H9 (cell line): ENCODE data around the gene ALDH1A1. TPM values are rescaled to one million over a fixed set of nuclear protein-coding genes. Genes with fewer than 3 reads are reported as not detected.

Experiments used
- DNase-seq: peaks from one replicate; pipeline ENCODE4 v3.0.0-alpha.2; 2017
- H2AFZ ChIP-seq: one replicate; pipeline ENCODE4 v1.6.1; 2013; ENCODE audit warnings: mild to moderate bottlenecking, low read length, control low read depth, moderate library complexity
- H2AK5ac ChIP-seq: 2 replicates; pipeline ENCODE4 v1.6.1; 2013; ENCODE audit warnings: low read length, control low read depth, mixed read lengths; ENCODE audit not compliant: insufficient read length
- H2BK120ac ChIP-seq: one replicate; pipeline ENCODE4 v1.6.1; 2013; ENCODE audit warnings: low read depth, mild to moderate bottlenecking, low read length, control low read depth, inconsistent platforms; ENCODE audit not compliant: poor library complexity, severe bottlenecking
- H2BK12ac ChIP-seq: 2 replicates; pipeline ENCODE4 v1.6.1; 2013; ENCODE audit warnings: low read length, control low read depth, mixed read lengths, low read depth; ENCODE audit not compliant: insufficient read length
- H2BK15ac ChIP-seq: 2 replicates; pipeline ENCODE4 v1.6.1; 2013; ENCODE audit warnings: low read depth, low read length, control low read depth
- H2BK20ac ChIP-seq: one replicate; pipeline ENCODE4 v1.6.1; 2013; ENCODE audit warnings: low read depth, mild to moderate bottlenecking, low read length, control low read depth, inconsistent platforms; ENCODE audit not compliant: poor library complexity, severe bottlenecking
- H2BK5ac ChIP-seq: 2 replicates; pipeline ENCODE4 v1.6.1; 2013; ENCODE audit warnings: low read length, control low read depth, mixed read lengths; ENCODE audit not compliant: insufficient read length
- H3K14ac ChIP-seq: 2 replicates; pipeline ENCODE4 v1.6.1; 2013; ENCODE audit warnings: low read length, control low read depth; ENCODE audit not compliant: insufficient read depth
- H3K18ac ChIP-seq: 2 replicates; pipeline ENCODE4 v1.6.1; 2013; ENCODE audit warnings: low read depth, mild to moderate bottlenecking, mixed read lengths, low read length, control low read depth; ENCODE audit not compliant: insufficient read length
- H3K23ac ChIP-seq: 2 replicates; pipeline ENCODE4 v1.6.1; 2013; ENCODE audit warnings: low read length, control low read depth, mixed read lengths, low read depth; ENCODE audit not compliant: insufficient read length
- H3K23me2 ChIP-seq: 2 replicates; pipeline ENCODE4 v1.6.1; 2013; ENCODE audit warnings: low read depth, mild to moderate bottlenecking, mixed read lengths, low read length, control low read depth; ENCODE audit not compliant: insufficient read length, poor library complexity, severe bottlenecking
- H3K27ac ChIP-seq: 2 replicates; pipeline ENCODE4 v1.5.1; 2013; ENCODE audit warnings: low read length, control low read depth, mixed read lengths, low read depth; ENCODE audit not compliant: insufficient read length
- H3K27me3 ChIP-seq: 2 replicates; pipeline ENCODE4 v1.6.1; 2013; ENCODE audit warnings: low read length, control low read depth, inconsistent platforms; ENCODE audit not compliant: insufficient read depth
- H3K4ac ChIP-seq: 2 replicates; pipeline ENCODE4 v1.6.1; 2013; ENCODE audit warnings: low read depth, mild to moderate bottlenecking, control low read depth, inconsistent platforms, low read length, moderate library complexity
- H3K4me1 ChIP-seq: 2 replicates; pipeline ENCODE4 v1.6.1; 2013; ENCODE audit warnings: low read length, control low read depth, inconsistent platforms; ENCODE audit not compliant: insufficient read depth
- H3K4me2 ChIP-seq: 2 replicates; pipeline ENCODE4 v1.6.1; 2013; ENCODE audit warnings: low read length, control low read depth, mixed read lengths; ENCODE audit not compliant: insufficient read length, insufficient read depth
- H3K56ac ChIP-seq: 2 replicates; pipeline ENCODE4 v1.6.1; 2013; ENCODE audit warnings: low read depth, mild to moderate bottlenecking, mixed read lengths, low read length, control low read depth; ENCODE audit not compliant: insufficient read length
- H3K79me1 ChIP-seq: 2 replicates; pipeline ENCODE4 v1.6.1; 2013; ENCODE audit warnings: low read depth, mild to moderate bottlenecking, moderate library complexity, low read length, control low read depth, inconsistent platforms; ENCODE audit not compliant: insufficient read depth, poor library complexity, severe bottlenecking
- H3K79me2 ChIP-seq: 2 replicates; pipeline ENCODE4 v1.6.1; 2013; ENCODE audit warnings: low read length, control low read depth, inconsistent platforms; ENCODE audit not compliant: insufficient read depth
- H3K9ac ChIP-seq: 2 replicates; pipeline ENCODE4 v1.6.1; 2013; ENCODE audit warnings: low read length, control low read depth, mixed read lengths; ENCODE audit not compliant: insufficient read length; ENCODE audit errors: extremely low read depth
- H3K9me3 ChIP-seq: one replicate; pipeline ENCODE4 v1.6.1; 2013; ENCODE audit warnings: low read depth, low read length, inconsistent platforms; ENCODE audit not compliant: control insufficient read depth
- H3T11ph ChIP-seq: one replicate; pipeline ENCODE4 v1.6.1; 2013; ENCODE audit warnings: mild to moderate bottlenecking, low read length, control low read depth, inconsistent platforms
- H4K20me1 ChIP-seq: one replicate; pipeline ENCODE4 v1.6.1; 2013; ENCODE audit not compliant: control insufficient read depth, insufficient read length, insufficient read depth
- H4K5ac ChIP-seq: 2 replicates; pipeline ENCODE4 v1.6.1; 2013; ENCODE audit warnings: low read depth, mild to moderate bottlenecking, mixed read lengths, low read length, control low read depth; ENCODE audit not compliant: insufficient read length
- H4K8ac ChIP-seq: replicated peaks from 2 replicates; pipeline ENCODE4 v1.6.1; 2013; ENCODE audit warnings: low read length, control low read depth, mixed read lengths, low read depth; ENCODE audit not compliant: insufficient read length
- H4K91ac ChIP-seq: 2 replicates; pipeline ENCODE4 v1.6.1; 2013; ENCODE audit warnings: low read depth, mild to moderate bottlenecking, moderate library complexity, mixed read lengths, low read length, control low read depth; ENCODE audit not compliant: insufficient read length
- H3K27ac Mint-ChIP-seq, 3 experiments: 2 replicates in 2 of 3; 3 replicates in 1 of 3; pipeline ENCODE4 v1.8.0; 2020 to 2021; ENCODE audit warnings: mixed read lengths in 3 of 3, mild to moderate bottlenecking in 1 of 3, moderate library complexity in 1 of 3
- H3K27me3 Mint-ChIP-seq: 2 replicates; pipeline ENCODE4 v1.8.0; 2021; ENCODE audit warnings: low read depth, mild to moderate bottlenecking, moderate library complexity, mixed read lengths
- H3K36me3 Mint-ChIP-seq, 3 experiments: 2 replicates in 2 of 3; 3 replicates in 1 of 3; pipeline ENCODE4 v1.8.0; 2020 to 2021; ENCODE audit warnings: low read depth in 3 of 3, mixed read lengths in 3 of 3; ENCODE audit not compliant: insufficient read depth in 1 of 3
- H3K4me1 Mint-ChIP-seq, 2 experiments: 2 replicates each; pipeline ENCODE4 v1.8.0; 2020; ENCODE audit warnings: mixed read lengths in 2 of 2
- H3K4me3 Mint-ChIP-seq, 2 experiments: 2 replicates in 1 of 2; 3 replicates in 1 of 2; pipeline ENCODE4 v1.8.0; 2020 to 2021; ENCODE audit warnings: mild to moderate bottlenecking in 2 of 2, mixed read lengths in 2 of 2, moderate library complexity in 1 of 2
- H3K9me3 Mint-ChIP-seq, 2 experiments: 2 replicates in 1 of 2; 3 replicates in 1 of 2; pipeline ENCODE4 v1.8.0; 2020; ENCODE audit warnings: mild to moderate bottlenecking in 2 of 2, mixed read lengths in 2 of 2, moderate library complexity in 1 of 2
- CTCF ChIP-seq: fragments of 200-600 bp; sonication (generic); conservative IDR thresholded peaks from 3 replicates; pipeline ENCODE4 v1.8.0; 2021; ENCODE audit warnings: antibody characterized with exemption, mild to moderate bottlenecking
- WGBS: extraction: QIAGEN DNeasy Blood & Tissue Kit; methylation state at CpG from one replicate; pipeline ENCODE4 v1.1.7; 2013; ENCODE audit warnings: missing lambda C conversion rate, low lambda C conversion rate, mixed read lengths; ENCODE audit not compliant: insufficient read length; ENCODE audit errors: extremely low coverage; 5-methylcytosine and 5-hydroxymethylcytosine counted together
- total RNA-seq: library from RNA; stranded (reverse); gene quantifications from 2 replicates; pipeline ENCODE4 v1.2.1, GENCODE V29; 2021

The ALDH1A1 gene
- total RNA-seq, 1 experiment from 2014 or later: 1.1 TPM

- Histone ChIP-seq H3K4me2 (no peak overlapping the region), H2BK120ac (no peak overlapping the region), H2BK15ac (no peak overlapping the region), H3K23me2 (no peaks in the 10 kb centered on the region), H3K4ac (no peak overlapping the region), H3K56ac (no peak overlapping the region), H3K14ac (no peak overlapping the region), H3K4me1 (peaks cover under 1% of the 10 kb centered on the region; the same call in 1 of the 2 replicates), H3K9ac (no peak overlapping the region), H2AFZ (no peak overlapping the region), H3T11ph (no peak overlapping the region), H2AK5ac (no peak overlapping the region), H4K5ac (no peak overlapping the region), H2BK12ac (no peak overlapping the region), H3K23ac (no peak overlapping the region), H4K91ac (no peak overlapping the region), H2BK20ac (no peak overlapping the region), H4K20me1 (no peaks in the 10 kb centered on the region), H3K79me2 (no peaks in the 10 kb centered on the region), H3K79me1 (no peaks in the 10 kb centered on the region), H3K27me3 (no peaks in the 10 kb centered on the region), H3K27ac (no peak overlapping the region), H2BK5ac (no peak overlapping the region), H3K9me3 (no peaks in the 10 kb centered on the region), H3K18ac (no peak overlapping the region), H4K8ac (no peak overlapping the region)
- Mint-ChIP-seq H3K27ac (no peak overlapping the region), H3K9me3 (no peaks in the 10 kb centered on the region), H3K36me3 (no peaks in the 10 kb centered on the region), H3K4me3 (no peak overlapping the region), H3K4me1 (peaks cover 11 to 13% of the 10 kb centered on the region in 2 experiments), H3K27me3 (no peaks in the 10 kb centered on the region)
- WGBS: no CpG with 5 or more reads among the region's 3 CpGs
- DNase-seq: no peak
- TF ChIP-seq CTCF: no peak
Measured at GRCh38 chr9:72947984-72948465, 4.8 kb downstream of the ALDH1A1 start.
